OCI-LY7 (cell line): ENCODE data around the gene COA6. TPM values are rescaled to one million over a fixed set of nuclear protein-coding genes. Genes with fewer than 3 reads are reported as not detected.

Experiments
- BruUV-seq: library from RNA; stranded (reverse); fragments of 400-500 nt; replicated peaks from 2 replicates; lab custom pipeline; 2021; lab: Mats Ljungman, UMichigan
- CTCF ChIA-PET: fragments of 300-600 bp; sonication (Branson Sonifier 250); formaldehyde crosslinking; loops from one replicate; lab custom pipeline; 2022; ENCODE audit warnings: antibody characterized with exemption; ENCODE audit not compliant: unreplicated experiment; lab: Charles Lee
- POLR2A ChIA-PET: fragments of 300-600 bp; sonication (Branson Sonifier 250); formaldehyde crosslinking; loops from one replicate; lab custom pipeline; 2022; ENCODE audit warnings: antibody characterized with exemption; lab: Charles Lee
- DNase-seq: peaks from one replicate; pipeline ENCODE4 v3.0.0-alpha.2; 2015; ENCODE audit warnings: low spot score
- H2AFZ ChIP-seq: fragments of 200-600 bp; sonication (generic), shearing (Covaris generic); 2 replicates; pipeline ENCODE4 v1.6.1; 2014; ENCODE audit warnings: mild to moderate bottlenecking, antibody characterized with exemption, low read length, moderate library complexity
- H3K27ac ChIP-seq: fragments of 200-600 bp; sonication (generic); 2 replicates; pipeline ENCODE4 v1.5.1; 2014; ENCODE audit warnings: mixed run types, low read depth, mild to moderate bottlenecking, moderate library complexity, low read length, inconsistent platforms; ENCODE audit not compliant: poor library complexity, severe bottlenecking
- H3K36me3 ChIP-seq: fragments of 200-600 bp; sonication (generic); 2 replicates; pipeline ENCODE4 v1.6.1; 2014; ENCODE audit warnings: mild to moderate bottlenecking, antibody characterized with exemption, low read length, moderate library complexity, mixed read lengths; ENCODE audit not compliant: insufficient read depth
- H3K4me1 ChIP-seq: fragments of 200-600 bp; sonication (generic); 2 replicates; pipeline ENCODE4 v1.5.1; 2014; ENCODE audit warnings: mild to moderate bottlenecking, low read length; ENCODE audit not compliant: insufficient read depth, poor library complexity, severe bottlenecking
- H3K4me2 ChIP-seq: fragments of 200-600 bp; sonication (generic); 2 replicates; pipeline ENCODE4 v1.6.1; 2014; ENCODE audit warnings: mild to moderate bottlenecking, low read length
- H3K4me3 ChIP-seq: fragments of 200-600 bp; sonication (generic); 2 replicates; pipeline ENCODE4 v1.5.1; 2014; ENCODE audit warnings: mild to moderate bottlenecking, low read depth, low read length; ENCODE audit not compliant: poor library complexity, severe bottlenecking
- H3K79me2 ChIP-seq: fragments of 200-600 bp; sonication (generic); 2 replicates; pipeline ENCODE4 v1.6.1; 2016; ENCODE audit warnings: low read depth, mild to moderate bottlenecking, low read length, moderate library complexity, mixed read lengths; ENCODE audit not compliant: insufficient read depth
- H3K9me2 ChIP-seq: fragments of 200-600 bp; sonication (generic); 2 replicates; pipeline ENCODE4 v1.6.1; 2016; ENCODE audit warnings: mild to moderate bottlenecking, low read length, mixed read lengths; ENCODE audit not compliant: insufficient read depth
- H3K9me3 ChIP-seq: fragments of 200-600 bp; sonication (generic); 2 replicates; pipeline ENCODE4 v1.6.1; 2014; ENCODE audit warnings: mild to moderate bottlenecking, mixed run types, low read length, mixed read lengths
- H4K20me1 ChIP-seq: fragments of 200-600 bp; sonication (generic); 2 replicates; pipeline ENCODE4 v1.6.1; 2014; ENCODE audit warnings: mild to moderate bottlenecking, antibody characterized with exemption, low read length, moderate library complexity, mixed read lengths; ENCODE audit not compliant: insufficient read depth
- CTCF ChIP-seq: fragments of 200-600 bp; sonication (generic); conservative IDR thresholded peaks from 2 replicates; pipeline ENCODE4 v1.5.1; 2014; ENCODE audit warnings: mild to moderate bottlenecking, antibody characterized with exemption, low read length, moderate library complexity, mixed read lengths
- EZH2phosphoT487 ChIP-seq: fragments of 200-600 bp; sonication (generic); IDR thresholded peaks from 2 replicates; pipeline ENCODE4 v1.6.1; 2018; ENCODE audit warnings: low read depth, borderline replicate concordance, mild to moderate bottlenecking, mixed run types, antibody characterized with exemption, low read length, moderate library complexity, mixed read lengths
- intact Hi-C: fragments of 100-400 bp; cut with micrococcal nuclease; formaldehyde crosslinking; loops from one replicate; pipeline ENCODE4 v1.10.0; 2022; ENCODE audit not compliant: unreplicated experiment
- total RNA-seq, 2 experiments: library from RNA; depleted of rRNA in 1 of 2; stranded (reverse); fragments of >200 nt in 1 of 2; shearing (Covaris generic) in 1 of 2; gene quantifications; 2 replicates each; pipeline ENCODE4 v1.2.3, GENCODE V29; 2014 to 2022

Gene COA6
- total RNA-seq, 2 experiments from 2014 or later = 35.2 to 45.5 TPM

- no peaks in the 10 kb centered on the region for H3K79me2 ChIP-seq
- intact Hi-C loops = loop anchor here (1.0 to 10.0 kb wide), 2 partner anchors 47 to 99 kb away; partner anchors contain the start of gene COA6
- no peak overlapping the region for H3K27ac ChIP-seq
- H3K9me3 ChIP-seq = no peaks in the 10 kb centered on the region
- H3K4me1 ChIP-seq = peaks cover 12% of the 10 kb centered on the region
- H3K9me2 ChIP-seq = no peaks in the 10 kb centered on the region
- no peak overlapping the region for H3K4me3 ChIP-seq
- no TSS peak for BruUV-seq
- no peak overlapping the region for H2AFZ ChIP-seq
- CTCF ChIA-PET = interaction anchor here (1.6 kb wide), 1 partner anchor 10 kb away, joined by 5 read pairs; no protein-coding TSS in a partner anchor
- H3K4me2 ChIP-seq = 0 out of 2 replicates have a peak overlapping the region, but pooled peaks have one; percentile 44
- TF ChIP-seq EZH2phosphoT487 = no peak
- TF ChIP-seq CTCF = no peak
- H3K36me3 ChIP-seq = no peaks in the 10 kb centered on the region
- DNase-seq = no peak
- POLR2A ChIA-PET = no interaction called here
- no peaks in the 10 kb centered on the region for H4K20me1 ChIP-seq
Measured at GRCh38 chr1:234325878-234326496, 47.3 kb upstream of the COA6 start.

GRCh38 chr1:234326497-234327366 lies 46.5 kb upstream of the COA6 start:
- Histone ChIP-seq H3K4me2 (peak overlapping the region; percentile 44; the same call in 1 of the 2 replicates), H3K79me2 (no peaks in the 10 kb centered on the region), H3K4me1 (peaks cover 16% of the 10 kb centered on the region), H3K4me3 (no peak overlapping the region), H2AFZ (peak overlapping the region; percentile 30; the same call in 1 of the 2 replicates), H3K36me3 (no peaks in the 10 kb centered on the region), H4K20me1 (no peaks in the 10 kb centered on the region), H3K27ac (no peak overlapping the region), H3K9me3 (no peaks in the 10 kb centered on the region), H3K9me2 (no peaks in the 10 kb centered on the region)
- POLR2A ChIA-PET = interaction anchor here (0.6 to 0.9 kb wide), 3 partner anchors 48 to 1818 kb away, joined by 3 to 4 read pairs (median 4); no protein-coding TSS in a partner anchor
- TF ChIP-seq EZH2phosphoT487 (no peak), CTCF (peak; percentile 89)
- no TSS peak for BruUV-seq
- intact Hi-C loops = loop anchor here (1.0 to 10.0 kb wide), 2 partner anchors 47 to 98 kb away; partner anchors contain the start of gene COA6
- peak; percentile 58 for DNase-seq
- CTCF ChIA-PET = interaction anchor here (1.6 kb wide), 1 partner anchor 9 kb away, joined by 5 read pairs; no protein-coding TSS in a partner anchor
